PC-3 (cell line): ENCODE results near the gene SAT2. TPM values are rescaled to one million over a fixed set of nuclear protein-coding genes. Genes with fewer than 3 reads are reported as not detected.

Experiments
- ATAC-seq: fragments of 200-7000 bp; cut with Tn5 transposase; 2 replicates; pipeline ENCODE4 v1.9.1; 2020; ENCODE audit warnings: mild to moderate bottlenecking, moderate library complexity
- BruUV-seq: library from RNA; stranded (reverse); fragments of 400-500 nt; replicated peaks from 2 replicates; lab custom pipeline; 2021; lab: Mats Ljungman, UMichigan
- CTCF ChIA-PET: fragments of 300-600 bp; sonication (Branson Sonifier 250); formaldehyde crosslinking; loops from one replicate; lab custom pipeline; 2022; ENCODE audit warnings: antibody characterized with exemption; lab: Charles Lee
- POLR2A ChIA-PET: fragments of 300-600 bp; sonication (Branson Sonifier 250); formaldehyde crosslinking; loops from one replicate; lab custom pipeline; 2022; ENCODE audit warnings: antibody characterized with exemption; ENCODE audit not compliant: unreplicated experiment; lab: Charles Lee
- DNase-seq: peaks from one replicate; pipeline ENCODE4 v3.0.0-alpha.2; 2015
- H2AFZ ChIP-seq: fragments of 300-600 bp; sonication (generic); 2 replicates; pipeline ENCODE4 v1.6.0; 2016; ENCODE audit warnings: antibody characterized with exemption, low read length
- H3F3A ChIP-seq: fragments of 300-600 bp; sonication (generic); one replicate; pipeline ENCODE4 v1.6.0; 2017; ENCODE audit warnings: antibody characterized with exemption, low read length, control low read depth, mild to moderate bottlenecking; ENCODE audit not compliant: unreplicated experiment
- H3K27ac ChIP-seq: fragments of 300-600 bp; sonication (generic); 2 replicates; pipeline ENCODE4 v1.5.1; 2016; ENCODE audit warnings: mild to moderate bottlenecking, low read length
- H3K27me3 ChIP-seq: fragments of 300-600 bp; sonication (generic); 2 replicates; pipeline ENCODE4 v1.6.1; 2016; ENCODE audit warnings: low read length, mixed read lengths
- H3K36me3 ChIP-seq: fragments of 300-600 bp; sonication (generic); 2 replicates; pipeline ENCODE4 v1.6.1; 2016; ENCODE audit warnings: low read depth, mixed run types, low read length, mixed read lengths
- H3K4me1 ChIP-seq: fragments of 300-600 bp; sonication (generic); 2 replicates; pipeline ENCODE4 v1.5.1; 2016; ENCODE audit warnings: low read length; ENCODE audit not compliant: insufficient read depth
- H3K4me2 ChIP-seq: fragments of 300-600 bp; sonication (generic); 2 replicates; pipeline ENCODE4 v1.6.0; 2016; ENCODE audit warnings: low read length
- H3K4me3 ChIP-seq: fragments of 300-600 bp; sonication (generic); 2 replicates; pipeline ENCODE4 v1.5.1; 2016; ENCODE audit warnings: mild to moderate bottlenecking, low read length, mixed read lengths
- H3K79me2 ChIP-seq: fragments of 300-600 bp; sonication (generic); 2 replicates; pipeline ENCODE4 v1.6.1; 2017; ENCODE audit warnings: low read length, mixed read lengths
- H3K9ac ChIP-seq: fragments of 300-600 bp; sonication (generic); 2 replicates; pipeline ENCODE4 v1.6.0; 2016; ENCODE audit warnings: mild to moderate bottlenecking, low read length
- H3K9me2 ChIP-seq: fragments of 300-600 bp; sonication (generic); replicated peaks from 2 replicates; pipeline ENCODE4 v1.6.1; 2016; ENCODE audit warnings: mixed run types, low read length, mixed read lengths
- H3K9me3 ChIP-seq: fragments of 300-600 bp; sonication (generic); 2 replicates; pipeline ENCODE4 v1.6.1; 2016; ENCODE audit warnings: low read length, mixed read lengths
- H4K20me1 ChIP-seq: fragments of 300-600 bp; sonication (generic); 2 replicates; pipeline ENCODE4 v1.6.1; 2016; ENCODE audit warnings: low read length, mixed read lengths
- CTCF ChIP-seq: fragments of 300-600 bp; sonication (generic); conservative IDR thresholded peaks from 2 replicates; pipeline ENCODE4 v1.5.1; 2017; ENCODE audit warnings: antibody characterized with exemption, low read depth, mild to moderate bottlenecking, low read length
- EZH2 ChIP-seq: fragments of 300-600 bp; sonication (generic); IDR thresholded peaks from one replicate; pipeline ENCODE4 v1.6.1; 2017; ENCODE audit warnings: antibody characterized with exemption, mild to moderate bottlenecking, low read length; ENCODE audit not compliant: unreplicated experiment
- EZH2phosphoT487 ChIP-seq: fragments of 300-600 bp; sonication (generic); IDR thresholded peaks from 2 replicates; pipeline ENCODE4 v1.6.1; 2018; ENCODE audit warnings: mild to moderate bottlenecking, antibody characterized with exemption, low read length, borderline replicate concordance
- intact Hi-C: fragments of 100-400 bp; cut with micrococcal nuclease; formaldehyde crosslinking; loops from 2 replicates; pipeline ENCODE4 v1.9.0; 2023
- total RNA-seq: library from RNA; depleted of rRNA; stranded (reverse); fragments of >200 nt; gene quantifications from 2 replicates; pipeline ENCODE4 v1.2.3, GENCODE V29; 2014

Gene SAT2
- total RNA-seq, 1 experiment from 2014 or later, result 33.1 TPM

- ChIA-PET CTCF (interaction anchor here (1.3 kb wide), 1 partner anchor 108 kb away, joined by 4 read pairs; the partner anchor contains the start of gene TP53), POLR2A (interaction anchor here (0.6 kb wide), 1 partner anchor 95 kb away, joined by 4 read pairs; the partner anchor contains the start of gene POLR2A)
- intact Hi-C loops, result loop anchor here (5.0 kb wide), 1 partner anchor 108 kb away; the partner anchor contains the start of genes TP53 and WRAP53
- no TSS peak for BruUV-seq
- TF ChIP-seq EZH2, result no peak
- no peak for TF ChIP-seq EZH2phosphoT487
- TF ChIP-seq CTCF, result no peak
- ATAC-seq, result peak; percentile 78
- Histone ChIP-seq H3K9me2 (no peaks in the 10 kb centered on the region), H3K27me3 (no peaks in the 10 kb centered on the region), H3K27ac (peak within 1 kb of the TSS; percentile 83), H3K79me2 (peaks cover 55% of the 10 kb centered on the region), H3K9ac (peak within 1 kb of the TSS; percentile 35), H3F3A (peaks cover 37% of the 10 kb centered on the region), H3K4me3 (0 out of 2 replicates have a peak within 1 kb of the TSS, but pooled peaks have one; percentile 1), H3K4me2 (peak within 1 kb of the TSS; percentile 32), H3K9me3 (no peaks in the 10 kb centered on the region), H3K4me1 (peaks cover 60% of the 10 kb centered on the region), H4K20me1 (peaks cover 38% of the 10 kb centered on the region), H2AFZ (no peak within 1 kb of the TSS), H3K36me3 (peaks cover 38% of the 10 kb centered on the region)
- peak; percentile 92 for DNase-seq
Measured at GRCh38 chr17:7579001-7579833, 48.4 kb downstream of the SAT2 start, which contains the start of gene CD68. Gene CD68 (plus strand): TSS chr17:7579638. CDS start chr17:7579678, 40 bp downstream.

- H3K27ac ChIP-seq, result no peak overlapping the region
- intact Hi-C loops, result loop anchor here (5.0 kb wide), 1 partner anchor 110 kb away; the partner anchor contains the start of genes TP53 and WRAP53
- no peak overlapping the region for H2AFZ ChIP-seq
- no peak for ATAC-seq
- ChIA-PET CTCF (no interaction called here), POLR2A (interaction anchor here (0.5 kb wide), 1 partner anchor 38 kb away, joined by 8 read pairs; no protein-coding TSS in a partner anchor)
- H3K9me3 ChIP-seq, result no peaks in the 10 kb centered on the region
- H3F3A ChIP-seq, result peaks cover 37% of the 10 kb centered on the region
- H3K27me3 ChIP-seq, result no peaks in the 10 kb centered on the region
- peaks cover 53% of the 10 kb centered on the region for H3K36me3 ChIP-seq
- H3K4me1 ChIP-seq, result peaks cover 52% of the 10 kb centered on the region
- no peaks in the 10 kb centered on the region for H3K9me2 ChIP-seq
- no peak overlapping the region for H3K9ac ChIP-seq
- BruUV-seq, result no TSS peak
- peaks cover 62% of the 10 kb centered on the region for H3K79me2 ChIP-seq
- no peak overlapping the region for H3K4me3 ChIP-seq
- DNase-seq, result no peak
- TF ChIP-seq CTCF, result no peak
- TF ChIP-seq EZH2phosphoT487, result no peak
- no peak for TF ChIP-seq EZH2
- no peak overlapping the region for H3K4me2 ChIP-seq
- H4K20me1 ChIP-seq, result peaks cover 51% of the 10 kb centered on the region
Measured at GRCh38 chr17:7577327-7578199, 50.1 kb downstream of the SAT2 start.
